Uterus (tissue), 4 donors: Measurements from ENCODE around the gene ZFP1. TPM values are rescaled to one million over a fixed set of nuclear protein-coding genes. Genes with fewer than 3 reads are reported as not detected.

Experiments used
- DNase-seq, 2 donors: peaks; one replicate each; pipeline ENCODE4 v3.0.0-alpha.2; 2019 to 2020
- H3K27ac ChIP-seq, 2 donors: fragments of 200-600 bp; sonication (generic); 1 replicate in 1 of 2; 2 replicates in 1 of 2; pipeline ENCODE4 v1.5.1; 2016 to 2018
- H3K27me3 ChIP-seq, 2 donors: fragments of 200-600 bp; sonication (generic); one replicate each; pipeline ENCODE4 v1.5.1; 2018 to 2019; ENCODE audit warnings: control low read depth in 1 of 2
- H3K36me3 ChIP-seq, 2 donors: fragments of 200-600 bp; sonication (generic); one replicate each; pipeline ENCODE4 v1.5.1; 2019; ENCODE audit warnings: control low read depth in 1 of 2
- H3K4me1 ChIP-seq, 2 donors: fragments of 200-600 bp; sonication (generic); one replicate each; pipeline ENCODE4 v1.5.1; 2018 to 2019; ENCODE audit warnings: control low read depth in 1 of 2
- H3K4me3 ChIP-seq, 2 donors: fragments of 200-600 bp; sonication (generic); 1 replicate in 1 of 2; 2 replicates in 1 of 2; pipeline ENCODE4 v1.5.1; 2018 to 2019; ENCODE audit warnings: mild to moderate bottlenecking in 1 of 2
- H3K9me3 ChIP-seq, 2 donors: fragments of 200-600 bp; sonication (generic); one replicate each; pipeline ENCODE4 v1.5.1; 2019; ENCODE audit warnings: control low read depth in 1 of 2
- POLR2A ChIP-seq, 2 donors: fragments of 450-650 bp; IDR thresholded peaks; one replicate each; pipeline ENCODE4 v1.6.1; 2016; ENCODE audit warnings: antibody characterized with exemption in 2 of 2, mild to moderate bottlenecking in 1 of 2, moderate library complexity in 1 of 2
- intact Hi-C: fragments of 100-400 bp; cut with DNase I; formaldehyde crosslinking; loops from one replicate; pipeline ENCODE4 v1.15.1; 2023; ENCODE audit warnings: low total_unique reads
- total RNA-seq, 4 donors: library from RNA; depleted of rRNA in 3 of 4; stranded (reverse); fragments of >200 nt in 3 of 4; gene quantifications; one replicate each; pipeline versions ENCODE4 v1.1.0 to v1.2.4, GENCODE V29; 2014 to 2023
- TF ChIP-seq, protein P1 (sequence below), 4 experiments: fragments of 200-600 bp in 2 of 4; fragments of 450-650 bp in 2 of 4; sonication (generic) in 2 of 4; IDR thresholded peaks; one replicate each; pipeline ENCODE4 v1.5.1; 2016 to 2019; ENCODE audit warnings: antibody characterized with exemption in 4 of 4, mild to moderate bottlenecking in 2 of 4, moderate library complexity in 1 of 4
- donor health status: DM: yes; HTN: yes; CAD: no.

The ZFP1 gene
- total RNA-seq, 4 donors from 2014 or later, result 5.9 to 39.7 (median 16.2) TPM

DNA sequence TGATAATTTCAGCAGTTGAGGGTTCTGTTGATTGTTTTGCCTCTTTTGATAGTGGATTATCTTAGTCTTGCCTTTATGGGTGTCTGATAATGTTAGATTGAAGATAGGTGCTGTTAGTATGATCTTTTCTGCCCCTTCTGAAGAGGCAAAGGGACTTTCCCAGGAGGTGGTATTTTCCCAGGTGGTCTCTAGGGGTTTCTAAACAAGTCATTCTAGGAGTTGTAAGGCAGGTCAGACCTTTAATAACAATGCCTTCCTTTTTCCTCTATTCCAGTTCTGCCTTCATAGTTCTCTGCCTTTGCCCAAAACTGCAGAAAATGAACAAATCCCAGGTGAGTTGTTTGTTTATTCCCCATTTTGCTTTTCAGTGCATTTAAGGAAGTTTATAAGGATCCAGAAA, 4.3 kb downstream of the ZFP1 start:
- Histone ChIP-seq H3K27ac (no peak overlapping the region), H3K4me1 (no peaks in the 10 kb centered on the region), H3K9me3 (no peaks in the 10 kb centered on the region), H3K27me3 (no peaks in the 10 kb centered on the region), H3K36me3 (no peaks in the 10 kb centered on the region), H3K4me3 (no peak overlapping the region)
- TF ChIP-seq, protein P1, sequence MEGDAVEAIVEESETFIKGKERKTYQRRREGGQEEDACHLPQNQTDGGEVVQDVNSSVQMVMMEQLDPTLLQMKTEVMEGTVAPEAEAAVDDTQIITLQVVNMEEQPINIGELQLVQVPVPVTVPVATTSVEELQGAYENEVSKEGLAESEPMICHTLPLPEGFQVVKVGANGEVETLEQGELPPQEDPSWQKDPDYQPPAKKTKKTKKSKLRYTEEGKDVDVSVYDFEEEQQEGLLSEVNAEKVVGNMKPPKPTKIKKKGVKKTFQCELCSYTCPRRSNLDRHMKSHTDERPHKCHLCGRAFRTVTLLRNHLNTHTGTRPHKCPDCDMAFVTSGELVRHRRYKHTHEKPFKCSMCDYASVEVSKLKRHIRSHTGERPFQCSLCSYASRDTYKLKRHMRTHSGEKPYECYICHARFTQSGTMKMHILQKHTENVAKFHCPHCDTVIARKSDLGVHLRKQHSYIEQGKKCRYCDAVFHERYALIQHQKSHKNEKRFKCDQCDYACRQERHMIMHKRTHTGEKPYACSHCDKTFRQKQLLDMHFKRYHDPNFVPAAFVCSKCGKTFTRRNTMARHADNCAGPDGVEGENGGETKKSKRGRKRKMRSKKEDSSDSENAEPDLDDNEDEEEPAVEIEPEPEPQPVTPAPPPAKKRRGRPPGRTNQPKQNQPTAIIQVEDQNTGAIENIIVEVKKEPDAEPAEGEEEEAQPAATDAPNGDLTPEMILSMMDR (IDR thresholded peaks at IDR 0.05), result no peak
- no peak for TF ChIP-seq POLR2A (IDR thresholded peaks at IDR 0.05)
- no peak for DNase-seq
- intact Hi-C loops, result no loop called here

DNA sequence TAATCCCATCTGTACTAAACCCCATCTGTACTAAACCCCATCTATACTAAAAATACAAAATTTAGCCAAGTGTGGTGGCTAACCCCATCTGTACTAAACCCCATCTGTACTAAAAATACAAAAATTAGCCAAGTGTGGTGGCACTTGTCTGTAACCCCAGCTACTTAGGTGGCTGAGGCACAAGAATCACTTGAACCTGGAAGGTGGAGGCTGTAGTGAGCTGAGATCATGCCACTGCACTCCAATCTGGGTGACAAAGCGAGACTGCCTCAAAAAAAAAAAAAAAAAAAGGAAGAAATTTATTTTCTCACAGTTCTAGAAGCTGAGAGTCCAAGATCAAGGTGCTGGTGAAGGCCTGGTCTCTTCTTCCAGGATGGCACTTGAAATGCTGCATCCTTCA, 12.1 kb downstream of the ZFP1 start:
- Histone ChIP-seq H3K4me3 (no peak overlapping the region), H3K27me3 (no peaks in the 10 kb centered on the region), H3K9me3 (no peaks in the 10 kb centered on the region), H3K4me1 (no peaks in the 10 kb centered on the region), H3K27ac (no peak overlapping the region), H3K36me3 (no peaks in the 10 kb centered on the region)
- DNase-seq, result no peak
- intact Hi-C loops, result no loop called here
- TF ChIP-seq, protein P1 (IDR thresholded peaks at IDR 0.05), result no peak
- no peak for TF ChIP-seq POLR2A (IDR thresholded peaks at IDR 0.05)

DNA sequence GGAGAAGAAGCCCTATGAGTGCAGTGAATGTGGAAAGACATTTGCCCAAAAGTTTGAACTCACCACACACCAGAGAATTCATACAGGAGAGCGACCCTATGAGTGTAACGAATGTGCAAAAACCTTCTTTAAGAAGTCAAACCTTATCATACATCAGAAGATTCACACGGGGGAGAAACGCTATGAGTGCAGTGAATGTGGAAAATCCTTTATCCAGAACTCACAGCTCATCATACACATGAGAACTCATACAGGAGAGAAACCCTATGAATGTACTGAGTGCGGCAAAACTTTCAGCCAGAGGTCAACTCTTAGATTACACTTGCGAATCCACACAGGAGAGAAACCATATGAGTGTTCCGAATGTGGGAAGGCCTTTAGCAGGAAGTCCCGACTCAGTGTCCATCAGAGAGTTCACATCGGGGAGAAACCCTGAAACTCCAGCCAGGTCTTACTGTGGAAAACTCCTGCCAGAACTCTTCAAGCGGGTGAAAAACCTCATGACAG, 21.6 kb downstream of the ZFP1 start:
- no peaks in the 10 kb centered on the region for H3K36me3 ChIP-seq
- H3K27ac ChIP-seq, result no peak overlapping the region
- H3K4me1 ChIP-seq, result no peaks in the 10 kb centered on the region
- H3K27me3 ChIP-seq, result no peaks in the 10 kb centered on the region
- no peak for DNase-seq
- TF ChIP-seq POLR2A (IDR thresholded peaks at IDR 0.05), result no peak
- TF ChIP-seq, protein P1 (IDR thresholded peaks at IDR 0.05), result no peak
- H3K4me3 ChIP-seq, result no peak overlapping the region
- peaks cover 0 to 8% of the 10 kb centered on the region in 2 donors for H3K9me3 ChIP-seq
- intact Hi-C loops, result no loop called here

DNA sequence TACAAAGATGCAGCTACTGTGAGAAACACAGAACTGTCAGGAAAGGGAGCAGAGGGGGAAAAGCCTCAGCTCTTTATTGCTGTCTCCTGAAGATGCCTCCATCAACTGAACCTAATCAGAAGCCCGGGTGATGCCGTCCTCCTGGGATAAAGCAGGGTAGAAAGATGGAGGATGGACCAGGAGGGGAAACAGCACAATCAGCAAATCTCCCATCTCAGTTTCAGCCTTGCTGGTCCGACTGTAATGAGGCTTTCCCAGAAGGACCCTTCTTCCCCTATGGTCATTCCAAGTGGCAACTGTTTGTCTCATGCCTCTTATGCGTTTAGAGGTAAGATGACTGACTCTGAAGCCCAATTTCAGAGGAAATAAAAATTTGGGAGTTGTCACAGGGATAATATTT, 24.3 kb downstream of the ZFP1 start:
- no peak overlapping the region for H3K4me3 ChIP-seq
- H3K27ac ChIP-seq, result no peak overlapping the region
- no peaks in the 10 kb centered on the region for H3K27me3 ChIP-seq
- TF ChIP-seq POLR2A (IDR thresholded peaks at IDR 0.05), result no peak
- TF ChIP-seq, protein P1 (IDR thresholded peaks at IDR 0.05), result no peak
- H3K9me3 ChIP-seq, result peaks cover 0 to 19% of the 10 kb centered on the region in 2 donors
- no peaks in the 10 kb centered on the region for H3K4me1 ChIP-seq
- H3K36me3 ChIP-seq, result no peaks in the 10 kb centered on the region
- DNase-seq, result no peak
- intact Hi-C loops, result no loop called here

DNA sequence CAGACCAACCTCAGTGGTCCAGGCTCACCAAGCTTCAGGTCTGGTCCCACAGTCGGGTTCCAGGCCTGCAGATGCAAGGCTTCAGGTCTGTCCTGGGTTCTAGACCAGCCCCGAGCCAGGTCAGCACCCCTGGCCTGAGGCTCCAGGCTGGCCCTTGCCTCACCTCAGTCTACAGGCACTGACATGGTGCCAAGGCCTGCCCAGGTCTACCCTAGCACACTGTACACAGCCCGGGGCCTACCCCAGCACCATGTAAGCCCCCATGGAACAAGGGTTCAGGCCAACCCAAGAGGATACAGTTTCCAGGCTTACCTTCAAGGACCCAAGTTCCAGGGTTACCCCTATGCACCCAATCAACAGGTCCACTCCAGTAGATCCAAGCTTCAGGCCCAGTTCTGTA, 26.8 kb downstream of the ZFP1 start:
- Histone ChIP-seq H3K9me3 (peaks cover 0 to 19% of the 10 kb centered on the region in 2 donors), H3K27ac (no peak overlapping the region), H3K36me3 (no peaks in the 10 kb centered on the region), H3K27me3 (no peaks in the 10 kb centered on the region), H3K4me1 (no peaks in the 10 kb centered on the region), H3K4me3 (no peak overlapping the region)
- TF ChIP-seq, protein P1 (IDR thresholded peaks at IDR 0.05), result no peak
- no peak for TF ChIP-seq POLR2A (IDR thresholded peaks at IDR 0.05)
- DNase-seq, result no peak
- intact Hi-C loops, result no loop called here
